SK-N-SH treated with all-trans-retinoic acid at 6 μM for 48 hours (cell line): ENCODE results near the gene HECTD3.

Source experiments
- ATAC-seq: fragments of 200-7000 bp; cut with Tn5 transposase; 3 replicates; pipeline ENCODE4 v1.9.1; 2020; ENCODE audit warnings: mild to moderate bottlenecking, moderate library complexity
- ARNTL ChIP-seq: fragments of 450-650 bp; formaldehyde crosslinking; IDR thresholded peaks from 2 replicates; pipeline ENCODE4 v1.5.0; 2020; ENCODE audit warnings: low read depth, mild to moderate bottlenecking, moderate library complexity, borderline replicate concordance
- BACH2 ChIP-seq: fragments of 250-450 bp; sonication (Bioruptor Pico); IDR thresholded peaks from 2 replicates; pipeline ENCODE4 v1.9.0; 2021; ENCODE audit warnings: mild to moderate bottlenecking, borderline replicate concordance
- CSDC2 ChIP-seq: fragments of 250-450 bp; sonication (Bioruptor Pico); IDR thresholded peaks from 2 replicates; pipeline ENCODE4 v1.5.0; 2020; ENCODE audit warnings: mild to moderate bottlenecking, moderate library complexity
- ESRRG ChIP-seq: fragments of 250-450 bp; sonication (Bioruptor Pico); IDR thresholded peaks from 2 replicates; pipeline ENCODE4 v1.6.1; 2021; ENCODE audit warnings: mild to moderate bottlenecking
- GLIS3 ChIP-seq: fragments of 250-450 bp; sonication (Bioruptor Pico); IDR thresholded peaks from 2 replicates; pipeline ENCODE4 v1.5.0; 2020; ENCODE audit warnings: mild to moderate bottlenecking, moderate library complexity
- ISL1 ChIP-seq: fragments of 250-450 bp; sonication (Bioruptor Pico); IDR thresholded peaks from 2 replicates; pipeline ENCODE4 v2.1.2; 2022; ENCODE audit warnings: mild to moderate bottlenecking, moderate library complexity
- OSR1 ChIP-seq: fragments of 250-450 bp; sonication (Bioruptor Pico); IDR thresholded peaks from 2 replicates; pipeline ENCODE4 v1.8.0; 2022; ENCODE audit warnings: moderate library complexity, mild to moderate bottlenecking, inconsistent platforms
- PPARA ChIP-seq: fragments of 250-450 bp; sonication (Bioruptor Pico); IDR thresholded peaks from 2 replicates; pipeline ENCODE4 v1.5.0; 2020; ENCODE audit warnings: mild to moderate bottlenecking, borderline replicate concordance
- RARB ChIP-seq: fragments of 250-450 bp; sonication (Bioruptor Pico); IDR thresholded peaks from 2 replicates; pipeline ENCODE4 v1.8.0; 2021; ENCODE audit warnings: mild to moderate bottlenecking, moderate library complexity
- SNAI2 ChIP-seq: fragments of 250-450 bp; sonication (Bioruptor Pico); IDR thresholded peaks from 2 replicates; pipeline ENCODE4 v1.5.0; 2020; ENCODE audit warnings: mild to moderate bottlenecking, moderate library complexity
- TCF4 ChIP-seq: fragments of 250-450 bp; sonication (Bioruptor Pico); IDR thresholded peaks from 2 replicates; pipeline ENCODE4 v1.8.0; 2021; ENCODE audit warnings: mild to moderate bottlenecking, moderate library complexity, borderline replicate concordance
- TOX ChIP-seq: fragments of 250-450 bp; sonication (Bioruptor Pico); IDR thresholded peaks from 2 replicates; pipeline ENCODE4 v1.8.0; 2021; ENCODE audit warnings: mild to moderate bottlenecking, moderate library complexity, borderline replicate concordance
- ZC3H10 ChIP-seq: fragments of 250-450 bp; sonication (Bioruptor Pico); IDR thresholded peaks from 2 replicates; pipeline ENCODE4 v1.5.1; 2021; ENCODE audit warnings: mild to moderate bottlenecking, moderate library complexity
- ZFP30 ChIP-seq: fragments of 450-650 bp; formaldehyde crosslinking; IDR thresholded peaks from 2 replicates; pipeline ENCODE4 v1.5.0; 2022; ENCODE audit warnings: mild to moderate bottlenecking, moderate library complexity
- ZNF565 ChIP-seq: fragments of 450-650 bp; formaldehyde crosslinking; conservative IDR thresholded peaks from 2 replicates; pipeline ENCODE4 v1.5.0; 2020; ENCODE audit warnings: low read depth, mild to moderate bottlenecking, moderate library complexity
- ZNF70 ChIP-seq: fragments of 450-650 bp; formaldehyde crosslinking; IDR thresholded peaks from 2 replicates; pipeline ENCODE4 v1.5.0; 2020; ENCODE audit warnings: mild to moderate bottlenecking, moderate library complexity
- ZNF8 ChIP-seq: fragments of 450-650 bp; formaldehyde crosslinking; IDR thresholded peaks from 2 replicates; pipeline ENCODE4 v1.5.0; 2020; ENCODE audit warnings: mild to moderate bottlenecking, moderate library complexity
- TF ChIP-seq, protein P1 (sequence below): fragments of 250-450 bp; sonication (Bioruptor Pico); IDR thresholded peaks from 2 replicates; pipeline ENCODE4 v1.8.0; 2021; ENCODE audit warnings: low read depth, mild to moderate bottlenecking, moderate library complexity, borderline replicate concordance
- TF ChIP-seq, protein P2 (sequence below): fragments of 250-450 bp; sonication (Bioruptor Pico); IDR thresholded peaks from 2 replicates; pipeline ENCODE4 v1.8.0; 2020; ENCODE audit warnings: mild to moderate bottlenecking, moderate library complexity, borderline replicate concordance
- TF ChIP-seq, protein P3 (sequence below): fragments of 250-450 bp; sonication (Bioruptor Pico); IDR thresholded peaks from 2 replicates; pipeline ENCODE4 v1.5.1; 2021; ENCODE audit warnings: mild to moderate bottlenecking, moderate library complexity
- TF ChIP-seq, protein P4 (sequence below): fragments of 250-450 bp; sonication (Bioruptor Pico); IDR thresholded peaks from 2 replicates; pipeline ENCODE4 v1.5.1; 2020; ENCODE audit warnings: low read depth, mild to moderate bottlenecking, moderate library complexity

The HECTD3 gene

DNA sequence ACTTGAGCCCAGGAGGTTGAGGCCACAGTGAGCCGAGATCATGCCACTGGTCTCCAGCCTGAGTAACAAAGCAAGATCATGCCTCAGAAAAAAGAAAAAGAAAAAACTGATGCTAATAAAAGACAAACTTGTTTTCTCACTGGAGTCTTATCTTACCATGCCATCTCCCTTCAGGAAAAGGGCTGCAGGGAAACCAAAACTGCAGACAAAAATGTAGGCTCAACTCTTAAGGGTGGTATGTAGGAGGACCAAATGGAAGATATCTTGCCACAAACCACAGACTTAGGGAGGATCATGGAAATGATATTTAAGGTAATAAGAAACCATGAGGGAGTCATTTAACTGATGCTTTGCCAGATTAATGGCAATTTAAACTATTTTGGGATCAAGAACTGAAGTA, 33.8 kb upstream of the HECTD3 start:
- no peak for TF ChIP-seq ZNF8 (CRISPR knock-in tag)
- TF ChIP-seq BACH2 (CRISPR knock-in tag) = no peak
- no peak for TF ChIP-seq PPARA (CRISPR knock-in tag)
- TF ChIP-seq, protein P1, sequence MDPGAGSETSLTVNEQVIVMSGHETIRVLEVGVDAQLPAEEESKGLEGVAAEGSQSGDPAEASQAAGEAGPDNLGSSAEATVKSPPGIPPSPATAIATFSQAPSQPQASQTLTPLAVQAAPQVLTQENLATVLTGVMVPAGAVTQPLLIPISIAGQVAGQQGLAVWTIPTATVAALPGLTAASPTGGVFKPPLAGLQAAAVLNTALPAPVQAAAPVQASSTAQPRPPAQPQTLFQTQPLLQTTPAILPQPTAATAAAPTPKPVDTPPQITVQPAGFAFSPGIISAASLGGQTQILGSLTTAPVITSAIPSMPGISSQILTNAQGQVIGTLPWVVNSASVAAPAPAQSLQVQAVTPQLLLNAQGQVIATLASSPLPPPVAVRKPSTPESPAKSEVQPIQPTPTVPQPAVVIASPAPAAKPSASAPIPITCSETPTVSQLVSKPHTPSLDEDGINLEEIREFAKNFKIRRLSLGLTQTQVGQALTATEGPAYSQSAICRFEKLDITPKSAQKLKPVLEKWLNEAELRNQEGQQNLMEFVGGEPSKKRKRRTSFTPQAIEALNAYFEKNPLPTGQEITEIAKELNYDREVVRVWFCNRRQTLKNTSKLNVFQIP (CRISPR knock-in tag) = no peak
- no peak for TF ChIP-seq OSR1 (CRISPR knock-in tag)
- TF ChIP-seq, protein P2, sequence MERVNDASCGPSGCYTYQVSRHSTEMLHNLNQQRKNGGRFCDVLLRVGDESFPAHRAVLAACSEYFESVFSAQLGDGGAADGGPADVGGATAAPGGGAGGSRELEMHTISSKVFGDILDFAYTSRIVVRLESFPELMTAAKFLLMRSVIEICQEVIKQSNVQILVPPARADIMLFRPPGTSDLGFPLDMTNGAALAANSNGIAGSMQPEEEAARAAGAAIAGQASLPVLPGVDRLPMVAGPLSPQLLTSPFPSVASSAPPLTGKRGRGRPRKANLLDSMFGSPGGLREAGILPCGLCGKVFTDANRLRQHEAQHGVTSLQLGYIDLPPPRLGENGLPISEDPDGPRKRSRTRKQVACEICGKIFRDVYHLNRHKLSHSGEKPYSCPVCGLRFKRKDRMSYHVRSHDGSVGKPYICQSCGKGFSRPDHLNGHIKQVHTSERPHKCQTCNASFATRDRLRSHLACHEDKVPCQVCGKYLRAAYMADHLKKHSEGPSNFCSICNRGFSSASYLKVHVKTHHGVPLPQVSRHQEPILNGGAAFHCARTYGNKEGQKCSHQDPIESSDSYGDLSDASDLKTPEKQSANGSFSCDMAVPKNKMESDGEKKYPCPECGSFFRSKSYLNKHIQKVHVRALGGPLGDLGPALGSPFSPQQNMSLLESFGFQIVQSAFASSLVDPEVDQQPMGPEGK = no peak
- TF ChIP-seq SNAI2 (CRISPR knock-in tag) = no peak
- no peak for TF ChIP-seq ZFP30 (CRISPR knock-in tag)
- no peak for TF ChIP-seq CSDC2
- TF ChIP-seq RARB = no peak
- TF ChIP-seq ZC3H10 (CRISPR knock-in tag) = no peak
- TF ChIP-seq ESRRG (CRISPR knock-in tag) = no peak
- TF ChIP-seq TOX = no peak
- TF ChIP-seq, protein P3, sequence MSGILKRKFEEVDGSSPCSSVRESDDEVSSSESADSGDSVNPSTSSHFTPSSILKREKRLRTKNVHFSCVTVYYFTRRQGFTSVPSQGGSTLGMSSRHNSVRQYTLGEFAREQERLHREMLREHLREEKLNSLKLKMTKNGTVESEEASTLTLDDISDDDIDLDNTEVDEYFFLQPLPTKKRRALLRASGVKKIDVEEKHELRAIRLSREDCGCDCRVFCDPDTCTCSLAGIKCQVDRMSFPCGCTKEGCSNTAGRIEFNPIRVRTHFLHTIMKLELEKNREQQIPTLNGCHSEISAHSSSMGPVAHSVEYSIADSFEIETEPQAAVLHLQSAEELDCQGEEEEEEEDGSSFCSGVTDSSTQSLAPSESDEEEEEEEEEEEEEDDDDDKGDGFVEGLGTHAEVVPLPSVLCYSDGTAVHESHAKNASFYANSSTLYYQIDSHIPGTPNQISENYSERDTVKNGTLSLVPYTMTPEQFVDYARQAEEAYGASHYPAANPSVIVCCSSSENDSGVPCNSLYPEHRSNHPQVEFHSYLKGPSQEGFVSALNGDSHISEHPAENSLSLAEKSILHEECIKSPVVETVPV (CRISPR knock-in tag) = no peak
- TF ChIP-seq ZNF565 = no peak
- TF ChIP-seq GLIS3 (CRISPR knock-in tag) = no peak
- TF ChIP-seq ARNTL (CRISPR knock-in tag) = no peak
- ATAC-seq = no peak

DNA sequence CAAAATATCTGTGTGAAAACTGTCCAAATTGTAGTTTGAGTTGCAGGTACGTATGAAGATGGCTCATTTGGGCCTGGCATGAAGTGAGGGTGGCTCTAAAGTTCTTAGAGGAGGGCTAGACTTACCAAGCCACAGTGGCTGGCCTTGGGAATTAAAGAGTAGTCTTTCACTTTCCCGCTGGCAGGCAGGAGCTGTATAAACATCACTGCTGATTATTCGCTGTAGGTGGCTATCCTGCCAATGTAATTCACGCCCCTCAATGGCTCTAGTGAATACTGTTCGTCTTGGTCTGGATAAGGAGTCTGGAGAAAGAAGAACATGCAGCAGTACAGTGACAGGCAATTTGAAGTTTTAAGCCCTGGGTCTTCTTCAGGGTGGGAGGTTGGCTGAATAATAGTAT, 32.0 kb upstream of the HECTD3 start:
- ATAC-seq = no peak
- TF ChIP-seq ESRRG (CRISPR knock-in tag) (no peak), ZC3H10 (CRISPR knock-in tag) (no peak)
- TF ChIP-seq, all 23 proteins: peak for 0

DNA sequence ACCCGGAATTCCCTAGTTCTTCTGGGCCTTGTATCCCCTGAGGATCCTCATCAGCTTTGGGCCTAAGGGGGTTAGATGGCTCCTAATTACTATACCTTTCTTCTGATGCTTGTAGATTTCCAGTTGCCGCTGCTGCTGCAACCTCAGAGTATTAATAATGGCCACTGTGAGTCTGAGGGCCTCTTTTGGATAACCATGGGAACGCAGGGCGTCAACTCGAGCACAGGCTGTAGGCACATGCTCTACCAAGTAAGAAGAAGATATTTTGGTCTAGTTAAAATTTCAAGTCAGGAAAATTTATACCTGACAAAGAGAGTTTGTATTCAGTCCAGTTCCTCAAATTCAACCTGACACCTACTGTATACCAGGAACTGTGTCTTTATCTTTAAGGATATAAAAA, 29.2 kb upstream of the HECTD3 start:
- ATAC-seq = no peak
- TF ChIP-seq TCF4 (CRISPR knock-in tag) = no peak
- no peak for TF ChIP-seq SNAI2 (CRISPR knock-in tag)
- TF ChIP-seq BACH2 (CRISPR knock-in tag) = no peak
- no peak for TF ChIP-seq ZNF70 (CRISPR knock-in tag)
- TF ChIP-seq RARB = no peak
- TF ChIP-seq ZNF565 = no peak
- TF ChIP-seq OSR1 (CRISPR knock-in tag) = no peak
- no peak for TF ChIP-seq ISL1 (CRISPR knock-in tag)
- TF ChIP-seq, protein P4, sequence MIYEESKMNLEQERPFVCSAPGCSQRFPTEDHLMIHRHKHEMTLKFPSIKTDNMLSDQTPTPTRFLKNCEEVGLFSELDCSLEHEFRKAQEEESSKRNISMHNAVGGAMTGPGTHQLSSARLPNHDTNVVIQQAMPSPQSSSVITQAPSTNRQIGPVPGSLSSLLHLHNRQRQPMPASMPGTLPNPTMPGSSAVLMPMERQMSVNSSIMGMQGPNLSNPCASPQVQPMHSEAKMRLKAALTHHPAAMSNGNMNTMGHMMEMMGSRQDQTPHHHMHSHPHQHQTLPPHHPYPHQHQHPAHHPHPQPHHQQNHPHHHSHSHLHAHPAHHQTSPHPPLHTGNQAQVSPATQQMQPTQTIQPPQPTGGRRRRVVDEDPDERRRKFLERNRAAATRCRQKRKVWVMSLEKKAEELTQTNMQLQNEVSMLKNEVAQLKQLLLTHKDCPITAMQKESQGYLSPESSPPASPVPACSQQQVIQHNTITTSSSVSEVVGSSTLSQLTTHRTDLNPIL = no peak
- TF ChIP-seq PPARA (CRISPR knock-in tag) = no peak
- TF ChIP-seq ZFP30 (CRISPR knock-in tag) = no peak
- no peak for TF ChIP-seq ESRRG (CRISPR knock-in tag)

DNA sequence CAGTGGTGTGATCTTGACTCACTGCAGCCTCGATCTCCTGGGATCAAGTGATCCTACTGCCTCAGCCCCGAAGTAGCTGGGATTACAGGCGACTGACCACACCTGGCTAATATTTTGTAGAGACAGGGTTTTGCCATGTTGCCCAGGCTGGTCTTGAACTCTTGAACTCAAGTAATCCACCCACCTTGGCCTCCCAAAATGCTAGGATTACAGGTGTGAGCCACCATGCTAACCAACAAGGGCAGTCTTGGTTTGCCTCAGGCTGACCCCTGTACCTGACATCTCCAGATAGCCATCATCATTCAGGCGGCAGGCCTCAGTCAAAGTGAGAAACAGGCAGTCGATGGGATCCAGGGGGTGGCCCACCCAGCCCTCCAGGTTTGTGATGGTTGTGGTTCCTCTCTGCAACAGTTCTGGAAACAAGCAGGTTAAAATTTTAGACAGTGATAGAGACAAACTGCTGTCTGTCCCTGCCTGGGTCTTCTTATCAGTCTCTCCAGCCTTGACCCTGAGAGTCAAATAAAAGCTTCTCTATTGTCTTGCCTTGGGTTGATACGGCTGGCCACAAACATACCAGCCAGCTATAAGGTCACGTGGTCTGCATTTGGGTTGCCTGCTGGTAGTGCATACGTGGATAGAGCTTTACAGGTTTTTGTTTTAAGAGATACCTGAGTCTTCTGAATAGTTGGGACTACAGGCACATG, 27.7 kb upstream of the HECTD3 start:
- TF ChIP-seq SNAI2 (CRISPR knock-in tag) (no peak), ZNF8 (CRISPR knock-in tag) (no peak), ZNF70 (CRISPR knock-in tag) (no peak)
- TF ChIP-seq, protein P4 = no peak
- no peak for ATAC-seq
